Measurements from ENCODE around the gene UTP14C. TPM values are rescaled to one million over a fixed set of nuclear protein-coding genes. Genes with fewer than 3 reads are reported as not detected.

Gene UTP14C
- total RNA-seq, 1 experiment from 2014 or later = 9.0 TPM

DNA sequence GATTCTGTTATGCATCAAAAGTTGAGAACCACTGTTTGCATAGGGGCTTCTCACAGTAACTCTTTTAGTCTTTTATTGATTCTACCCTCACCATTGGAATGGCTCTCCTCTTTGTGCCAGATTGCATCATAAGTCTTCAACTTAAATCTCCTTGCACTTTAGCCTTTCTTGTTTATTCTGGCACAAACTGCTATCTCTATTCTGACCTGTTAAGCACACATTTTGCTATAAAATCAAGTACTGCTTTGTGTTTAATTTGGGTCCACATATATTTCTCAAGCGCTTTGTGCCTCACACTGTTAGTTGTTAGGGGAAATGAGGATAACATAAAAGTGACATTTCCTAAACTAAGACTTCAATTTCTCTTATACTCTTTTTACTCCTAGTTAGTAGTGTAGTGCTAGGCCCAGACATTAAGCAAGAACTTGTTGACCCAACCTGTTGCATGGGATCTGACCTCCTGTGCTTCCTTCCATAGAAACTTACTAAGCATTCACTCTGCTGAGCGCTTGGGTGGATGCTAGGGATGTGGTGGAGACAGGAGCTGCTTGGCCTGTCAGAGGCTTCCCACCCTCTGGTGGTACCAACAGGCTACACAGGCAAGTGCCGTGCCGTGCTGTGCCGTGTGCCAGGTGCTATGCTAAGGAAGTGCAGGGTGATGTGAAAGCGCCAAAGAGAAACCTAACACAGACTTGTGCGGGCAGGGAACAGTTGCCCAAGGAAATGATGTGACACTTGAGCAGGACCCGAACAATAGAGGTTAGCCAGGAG lies 1.2 kb downstream of the UTP14C start:
- Histone ChIP-seq H3K4me3 (replicated peaks in 1 of 2; ENCODE audit: low read depth in 1 of 2, low read length in 2 of 2) (no peak overlapping the region), H3K9me2 (ENCODE audit: insufficient read depth) (no peaks in the 10 kb centered on the region), H2AFZ (ENCODE audit: low read depth, low read length, poor library complexity, severe bottlenecking) (no peak overlapping the region), H3K79me2 (ENCODE audit: insufficient read depth, low read length) (peaks cover 7% of the 10 kb centered on the region; the same call in 1 of the 2 replicates), H3K9ac (ENCODE audit: low read length) (no peak overlapping the region), H3K9me3 (ENCODE audit: control insufficient read depth in 1 of 2, insufficient read depth in 1 of 2, low read depth in 1 of 2, low read length in 2 of 2) (no peaks in the 10 kb centered on the region), H3K27ac (ENCODE audit: low read depth, low read length) (no peak overlapping the region), H3K4me1 (ENCODE audit: control insufficient read depth in 1 of 2, insufficient read depth in 2 of 2, low read length in 2 of 2) (no peaks in the 10 kb centered on the region), H3K4me2 (ENCODE audit: low read length) (no peak overlapping the region), H3K36me3 (ENCODE audit: control insufficient read depth in 1 of 2, insufficient read depth in 2 of 2, low read length in 2 of 2) (peaks cover 15% of the 10 kb centered on the region in 2 experiments; a peak in 3 of 4 replicates), H3K27me3 (ENCODE audit: insufficient read depth, low read length) (no peaks in the 10 kb centered on the region), H4K20me1 (ENCODE audit: insufficient read depth) (no peaks in the 10 kb centered on the region)
- RAD21 ChIA-PET (ENCODE audit: low non-redundant PET in 1 of 2, low total read pairs in 2 of 2, uncharacterized antibody in 2 of 2, unreplicated experiment in 2 of 2) = no interaction called here
- CTCF ChIA-PET = no interaction called here
- 0 out of 2 replicates have a peak, but pooled peaks have one; percentile 32 for ATAC-seq
- POLR2A ChIA-PET = no interaction called here
- TF ChIP-seq POLR2A (IDR thresholded peaks at IDR 0.05; ENCODE audit: borderline replicate concordance, extremely low read depth, insufficient read depth, insufficient read length) (no peak), EZH2 (IDR thresholded peaks at IDR 0.05) (no peak), YY1 (IDR thresholded peaks at IDR 0.05; ENCODE audit: extremely low read depth, insufficient replicate concordance, low read depth, low read length) (no peak), RAD21 (IDR thresholded peaks at IDR 0.05; ENCODE audit: low read depth) (no peak), POLR2AphosphoS5 (IDR thresholded peaks at IDR 0.05; ENCODE audit: low read depth, low read length) (no peak)
- TF ChIP-seq, protein P1, sequence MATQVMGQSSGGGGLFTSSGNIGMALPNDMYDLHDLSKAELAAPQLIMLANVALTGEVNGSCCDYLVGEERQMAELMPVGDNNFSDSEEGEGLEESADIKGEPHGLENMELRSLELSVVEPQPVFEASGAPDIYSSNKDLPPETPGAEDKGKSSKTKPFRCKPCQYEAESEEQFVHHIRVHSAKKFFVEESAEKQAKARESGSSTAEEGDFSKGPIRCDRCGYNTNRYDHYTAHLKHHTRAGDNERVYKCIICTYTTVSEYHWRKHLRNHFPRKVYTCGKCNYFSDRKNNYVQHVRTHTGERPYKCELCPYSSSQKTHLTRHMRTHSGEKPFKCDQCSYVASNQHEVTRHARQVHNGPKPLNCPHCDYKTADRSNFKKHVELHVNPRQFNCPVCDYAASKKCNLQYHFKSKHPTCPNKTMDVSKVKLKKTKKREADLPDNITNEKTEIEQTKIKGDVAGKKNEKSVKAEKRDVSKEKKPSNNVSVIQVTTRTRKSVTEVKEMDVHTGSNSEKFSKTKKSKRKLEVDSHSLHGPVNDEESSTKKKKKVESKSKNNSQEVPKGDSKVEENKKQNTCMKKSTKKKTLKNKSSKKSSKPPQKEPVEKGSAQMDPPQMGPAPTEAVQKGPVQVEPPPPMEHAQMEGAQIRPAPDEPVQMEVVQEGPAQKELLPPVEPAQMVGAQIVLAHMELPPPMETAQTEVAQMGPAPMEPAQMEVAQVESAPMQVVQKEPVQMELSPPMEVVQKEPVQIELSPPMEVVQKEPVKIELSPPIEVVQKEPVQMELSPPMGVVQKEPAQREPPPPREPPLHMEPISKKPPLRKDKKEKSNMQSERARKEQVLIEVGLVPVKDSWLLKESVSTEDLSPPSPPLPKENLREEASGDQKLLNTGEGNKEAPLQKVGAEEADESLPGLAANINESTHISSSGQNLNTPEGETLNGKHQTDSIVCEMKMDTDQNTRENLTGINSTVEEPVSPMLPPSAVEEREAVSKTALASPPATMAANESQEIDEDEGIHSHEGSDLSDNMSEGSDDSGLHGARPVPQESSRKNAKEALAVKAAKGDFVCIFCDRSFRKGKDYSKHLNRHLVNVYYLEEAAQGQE (IDR thresholded peaks at IDR 0.05; ENCODE audit: low read depth) = no peak
- TF ChIP-seq, protein P2, sequence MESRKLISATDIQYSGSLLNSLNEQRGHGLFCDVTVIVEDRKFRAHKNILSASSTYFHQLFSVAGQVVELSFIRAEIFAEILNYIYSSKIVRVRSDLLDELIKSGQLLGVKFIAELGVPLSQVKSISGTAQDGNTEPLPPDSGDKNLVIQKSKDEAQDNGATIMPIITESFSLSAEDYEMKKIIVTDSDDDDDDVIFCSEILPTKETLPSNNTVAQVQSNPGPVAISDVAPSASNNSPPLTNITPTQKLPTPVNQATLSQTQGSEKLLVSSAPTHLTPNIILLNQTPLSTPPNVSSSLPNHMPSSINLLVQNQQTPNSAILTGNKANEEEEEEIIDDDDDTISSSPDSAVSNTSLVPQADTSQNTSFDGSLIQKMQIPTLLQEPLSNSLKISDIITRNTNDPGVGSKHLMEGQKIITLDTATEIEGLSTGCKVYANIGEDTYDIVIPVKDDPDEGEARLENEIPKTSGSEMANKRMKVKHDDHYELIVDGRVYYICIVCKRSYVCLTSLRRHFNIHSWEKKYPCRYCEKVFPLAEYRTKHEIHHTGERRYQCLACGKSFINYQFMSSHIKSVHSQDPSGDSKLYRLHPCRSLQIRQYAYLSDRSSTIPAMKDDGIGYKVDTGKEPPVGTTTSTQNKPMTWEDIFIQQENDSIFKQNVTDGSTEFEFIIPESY (IDR thresholded peaks at IDR 0.05; ENCODE audit: extremely low read depth, insufficient replicate concordance, low read length) = no peak
- intact Hi-C loops (cut with micrococcal nuclease) = no loop called here
- no peak for DNase-seq (ENCODE audit: low read depth, low spot score)
- no TSS peak for BruUV-seq (replicated peaks)

Data from HCT116 (cell line).